ENCODE results near the gene AHSG.

GRCh38 chr3:186644683-186645082 lies 31.8 kb downstream of the AHSG start:
- TF ChIP-seq, protein P1, sequence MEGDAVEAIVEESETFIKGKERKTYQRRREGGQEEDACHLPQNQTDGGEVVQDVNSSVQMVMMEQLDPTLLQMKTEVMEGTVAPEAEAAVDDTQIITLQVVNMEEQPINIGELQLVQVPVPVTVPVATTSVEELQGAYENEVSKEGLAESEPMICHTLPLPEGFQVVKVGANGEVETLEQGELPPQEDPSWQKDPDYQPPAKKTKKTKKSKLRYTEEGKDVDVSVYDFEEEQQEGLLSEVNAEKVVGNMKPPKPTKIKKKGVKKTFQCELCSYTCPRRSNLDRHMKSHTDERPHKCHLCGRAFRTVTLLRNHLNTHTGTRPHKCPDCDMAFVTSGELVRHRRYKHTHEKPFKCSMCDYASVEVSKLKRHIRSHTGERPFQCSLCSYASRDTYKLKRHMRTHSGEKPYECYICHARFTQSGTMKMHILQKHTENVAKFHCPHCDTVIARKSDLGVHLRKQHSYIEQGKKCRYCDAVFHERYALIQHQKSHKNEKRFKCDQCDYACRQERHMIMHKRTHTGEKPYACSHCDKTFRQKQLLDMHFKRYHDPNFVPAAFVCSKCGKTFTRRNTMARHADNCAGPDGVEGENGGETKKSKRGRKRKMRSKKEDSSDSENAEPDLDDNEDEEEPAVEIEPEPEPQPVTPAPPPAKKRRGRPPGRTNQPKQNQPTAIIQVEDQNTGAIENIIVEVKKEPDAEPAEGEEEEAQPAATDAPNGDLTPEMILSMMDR (IDR thresholded peaks at IDR 0.05): no peak
- TF ChIP-seq POLR2AphosphoS5 (IDR thresholded peaks at IDR 0.05) (no peak), EP300 (IDR thresholded peaks at IDR 0.05) (no peak)
